HG02970 (cell line): ENCODE results near the gene PSRC1.

Experiments
- ATAC-seq: cut with Tn5 transposase; IDR thresholded peaks from one replicate; pipeline ENCODE4 v1.9.1; 2021; ENCODE audit warnings: mild to moderate bottlenecking, moderate library complexity, moderate number of reproducible peaks; ENCODE audit not compliant: unreplicated experiment, low FRiP score

The PSRC1 gene

DNA sequence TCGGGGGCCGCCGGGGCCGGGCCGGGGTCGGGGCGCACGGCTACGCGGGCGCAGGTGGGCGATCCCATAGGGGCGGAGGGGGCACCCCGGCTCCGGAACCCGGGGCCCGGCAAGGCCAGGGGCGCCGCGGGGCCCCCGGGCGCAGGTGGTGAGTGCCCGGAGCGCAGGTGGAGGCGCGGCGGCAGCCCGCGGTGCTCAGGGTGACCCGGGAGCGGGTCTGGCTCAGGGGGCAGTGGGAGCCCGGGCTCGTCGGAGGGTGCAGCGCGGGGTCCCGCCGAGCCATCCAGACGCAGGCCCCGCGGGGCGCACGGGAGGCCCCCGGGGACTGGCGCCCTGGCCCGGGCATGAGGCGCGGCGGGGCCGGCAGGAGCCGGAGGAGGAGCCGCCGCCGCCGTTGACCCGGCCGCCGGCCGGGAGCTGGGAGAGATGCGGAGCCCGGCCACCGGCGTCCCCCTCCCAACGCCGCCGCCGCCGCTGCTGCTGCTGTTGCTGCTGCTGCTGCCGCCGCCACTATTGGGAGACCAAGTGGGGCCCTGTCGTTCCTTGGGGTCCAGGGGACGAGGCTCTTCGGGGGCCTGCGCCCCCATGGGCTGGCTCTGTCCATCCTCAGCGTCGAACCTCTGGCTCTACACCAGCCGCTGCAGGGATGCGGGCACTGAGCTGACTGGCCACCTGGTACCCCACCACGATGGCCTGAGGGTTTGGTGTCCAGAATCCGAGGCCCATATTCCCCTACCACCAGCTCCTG is 33.1 kb downstream of the PSRC1 start:
- ATAC-seq: peak; percentile 12

DNA sequence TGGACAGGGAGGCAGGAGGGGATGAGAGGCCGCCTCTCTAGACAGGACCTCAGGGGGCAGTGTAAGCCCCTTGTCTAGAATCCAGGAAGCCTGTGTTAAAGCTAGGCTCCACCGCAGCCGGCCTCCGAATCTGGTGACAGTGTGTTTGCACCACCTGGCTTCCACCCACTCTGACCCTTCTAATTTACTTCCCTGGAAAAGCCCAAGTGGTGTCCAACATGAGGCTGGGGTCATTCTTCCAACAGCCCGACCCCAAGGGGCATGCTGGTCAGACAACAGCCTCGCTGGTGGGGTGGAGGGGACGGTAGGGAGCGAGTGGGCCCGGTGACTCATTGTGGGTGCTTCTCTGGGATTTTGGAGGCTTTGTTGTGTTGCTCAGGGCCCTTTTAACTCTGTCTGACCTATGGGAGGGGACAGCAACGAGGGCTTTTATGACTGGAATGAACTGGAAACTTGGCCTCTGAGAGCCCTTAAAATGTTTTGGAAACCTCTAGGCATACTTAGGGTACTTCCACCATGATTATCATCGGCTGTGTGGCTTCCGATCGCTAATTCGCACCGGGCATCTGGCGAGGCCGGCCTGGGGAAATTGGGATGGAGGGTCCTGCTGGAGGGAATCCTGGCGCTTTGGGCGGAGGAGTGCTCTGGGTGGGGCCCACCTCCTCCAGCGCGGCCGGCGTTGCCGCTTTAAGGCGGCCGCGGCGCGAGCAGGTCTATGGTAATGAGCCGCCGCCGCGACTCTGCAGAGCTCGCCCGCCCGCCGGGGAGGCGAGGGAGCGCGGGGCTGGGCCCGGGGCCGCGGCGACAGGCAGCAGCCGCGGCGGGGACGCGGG is 33.9 kb downstream of the PSRC1 start, which contains the start of gene CELSR2:
Gene CELSR2, plus strand, starts transcription at position 743 of the 833 bp plus-strand sequence. CDS start 541 bp downstream, outside the sequence.
- ATAC-seq: peak; percentile 62

GRCh38 chr1:109248444-109248796 is 34.5 kb downstream of the PSRC1 start:
- no peak for ATAC-seq

GRCh38 chr1:109247401-109248365 is 35.3 kb downstream of the PSRC1 start:
- ATAC-seq: no peak

- no peak for ATAC-seq
These were observed 36.8 kb downstream of the PSRC1 start for GRCh38 chr1:109246141-109246551.

- no peak for ATAC-seq
These were observed 38.9 kb downstream of the PSRC1 start for GRCh38 chr1:109243860-109244552.

DNA sequence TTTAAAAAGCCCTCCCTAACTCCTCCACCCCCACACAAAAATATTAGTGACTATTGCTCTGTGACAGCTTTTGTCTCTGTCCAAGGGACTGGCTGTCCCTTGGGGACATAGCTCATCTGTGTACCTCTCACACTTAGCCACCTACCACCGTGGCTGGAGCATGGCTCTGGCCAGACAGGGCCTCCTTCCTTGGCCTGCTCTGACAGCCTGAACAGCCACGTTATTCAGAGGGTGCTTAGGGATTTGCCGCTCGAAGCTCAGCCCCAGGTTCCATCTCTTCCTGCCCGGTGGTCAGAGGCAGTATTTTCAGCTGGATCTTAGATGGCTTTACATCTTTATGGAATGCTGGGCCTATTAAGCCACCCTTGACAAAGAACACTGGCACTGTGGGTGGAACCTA is 39.7 kb downstream of the PSRC1 start:
- no peak for ATAC-seq

GRCh38 chr1:109242387-109242786 is 40.6 kb downstream of the PSRC1 start:
- ATAC-seq: no peak

DNA sequence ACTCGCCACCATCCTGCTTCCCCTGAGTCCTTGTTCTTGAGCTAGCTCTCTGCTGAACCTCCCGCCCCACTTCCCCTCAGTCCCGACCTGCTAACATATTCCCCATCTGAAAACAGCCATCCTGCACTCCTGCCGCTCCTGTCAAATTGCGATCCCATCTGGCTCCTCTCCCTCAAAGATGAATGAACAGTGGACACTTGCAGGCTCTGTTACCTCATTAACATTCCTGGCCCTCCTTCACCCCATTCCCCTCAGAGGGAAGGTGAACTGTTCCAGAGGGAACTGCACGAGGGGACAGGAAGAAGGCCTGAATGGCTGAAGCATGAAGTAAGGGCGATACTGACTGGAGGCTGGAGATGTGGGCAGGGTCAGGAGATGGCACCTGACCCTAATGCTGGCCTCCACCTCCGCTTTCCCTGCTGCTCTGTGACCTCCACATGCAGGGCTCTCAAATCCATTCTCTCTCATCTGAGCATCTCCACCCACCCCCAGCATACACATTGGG is 41.1 kb downstream of the PSRC1 start:
- no peak for ATAC-seq

GRCh38 chr1:109241344-109241743 is 41.6 kb downstream of the PSRC1 start:
- no peak for ATAC-seq

DNA sequence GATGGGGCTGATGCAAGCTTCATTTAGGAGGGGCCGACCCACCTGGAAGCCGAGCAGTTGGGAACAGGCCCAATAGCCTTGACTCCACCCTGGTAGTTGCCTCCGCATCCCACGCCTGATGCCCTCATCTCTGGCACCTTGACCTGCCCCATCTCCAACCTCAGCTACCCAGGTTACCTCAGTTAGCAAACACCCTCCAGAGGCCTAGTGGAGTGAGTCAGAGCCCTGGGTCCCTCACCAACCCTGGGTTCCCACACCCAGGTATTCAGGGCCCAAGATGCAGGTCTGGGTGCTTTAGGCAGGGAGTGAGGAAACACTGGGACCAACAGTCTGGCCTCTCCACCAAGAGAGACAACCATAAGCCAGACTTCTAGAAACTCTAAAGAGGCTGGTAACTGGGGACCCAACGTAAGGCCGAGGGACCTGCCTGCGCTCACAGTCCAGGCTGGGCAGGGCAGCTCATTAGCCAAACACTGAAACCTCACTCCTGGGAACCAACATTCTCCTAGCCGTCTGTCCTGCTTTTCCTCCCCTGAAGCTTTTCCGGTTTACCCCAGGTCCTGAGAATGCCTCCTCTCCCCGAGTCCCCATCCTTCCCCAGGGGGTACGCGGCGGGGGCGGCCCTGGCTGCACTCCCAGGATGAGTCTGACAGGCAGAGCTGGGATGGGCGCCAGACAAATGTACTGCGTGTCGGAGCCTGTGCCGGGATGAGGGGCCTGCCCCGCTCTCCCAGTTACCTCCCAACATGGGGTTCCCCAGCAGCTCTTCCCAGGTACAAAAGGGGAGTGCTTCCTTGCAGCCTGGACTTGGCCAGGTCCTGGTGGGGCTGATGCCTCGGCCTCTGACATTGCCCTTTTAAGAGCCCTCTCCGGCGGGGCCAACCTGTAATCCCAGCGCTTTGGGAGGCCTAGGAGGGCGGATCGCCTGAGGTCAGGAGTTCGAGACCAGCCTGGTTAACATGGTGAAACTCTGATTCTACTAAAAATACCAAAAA is 42.5 kb downstream of the PSRC1 start:
- no peak for ATAC-seq

DNA sequence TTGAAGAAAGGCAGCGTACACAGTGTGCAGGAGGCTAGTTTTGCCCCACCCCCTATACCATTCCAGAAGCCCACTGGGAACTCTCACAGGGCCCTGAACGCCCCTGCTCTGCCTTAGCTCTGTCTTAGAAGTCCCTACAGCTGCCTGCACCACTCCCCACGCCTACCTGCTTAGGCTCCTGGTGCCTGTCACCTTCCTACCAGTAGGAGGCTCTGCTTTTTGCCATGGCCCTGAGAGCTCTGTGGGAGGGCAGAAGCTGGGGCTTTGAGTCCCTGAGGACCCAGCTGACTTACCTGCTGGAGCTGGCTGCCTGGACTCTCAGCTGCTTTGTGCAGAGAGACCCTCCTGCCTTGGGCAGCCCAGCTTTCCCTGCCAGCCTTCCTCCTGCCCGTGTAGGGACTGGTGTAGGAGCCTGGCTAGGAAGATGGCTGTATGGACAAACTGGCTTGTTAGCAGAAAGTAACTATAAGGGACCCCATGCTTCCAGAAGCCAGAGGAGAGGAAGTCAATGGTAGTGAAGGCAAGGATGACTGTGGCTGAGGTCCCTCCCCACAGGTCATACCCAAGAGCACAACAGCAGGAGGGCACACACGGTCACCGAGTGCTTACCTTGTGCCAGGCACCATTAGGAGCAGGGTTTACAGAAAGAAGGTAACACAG is 43.4 kb downstream of the PSRC1 start:
- no peak for ATAC-seq

DNA sequence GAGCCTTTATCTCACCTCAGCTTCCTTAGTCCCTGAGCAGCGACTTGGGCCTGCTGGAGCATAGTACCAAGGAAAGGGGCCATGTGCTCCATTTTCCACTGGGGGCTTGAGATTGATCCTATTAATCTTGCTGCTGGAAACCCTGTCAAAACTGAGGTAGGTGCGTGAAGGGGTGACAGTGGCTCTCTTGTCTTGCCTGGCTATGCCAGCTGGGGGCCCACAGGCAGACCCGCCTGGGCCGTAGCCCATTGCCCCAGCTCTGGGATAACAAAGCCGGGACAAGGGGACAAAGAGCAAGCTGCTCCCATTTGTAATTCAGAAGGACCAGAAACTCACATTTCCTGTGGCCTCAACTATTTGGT is 43.9 kb downstream of the PSRC1 start:
- no peak for ATAC-seq

DNA sequence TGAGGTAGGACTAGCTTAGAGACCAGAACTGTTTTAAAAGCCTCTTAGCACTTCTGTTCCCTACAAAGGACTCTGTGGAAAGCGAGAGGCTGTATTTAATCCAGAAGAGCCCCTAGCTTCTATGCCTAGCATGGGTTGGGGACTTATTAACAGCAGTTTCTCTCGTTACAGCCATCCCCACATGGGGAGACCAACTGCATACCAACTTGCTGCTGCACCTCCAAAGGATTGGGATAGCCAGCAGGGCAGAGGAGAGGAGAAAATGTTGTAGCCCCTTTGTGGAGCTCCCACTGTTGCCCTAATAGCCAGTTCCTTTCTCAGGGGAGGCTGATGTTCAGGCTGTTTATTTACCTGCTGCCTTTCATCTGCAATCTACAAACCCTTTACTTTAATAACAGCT is 44.6 kb downstream of the PSRC1 start:
- no peak for ATAC-seq

- ATAC-seq: no peak
These were observed 45.4 kb downstream of the PSRC1 start for GRCh38 chr1:109237512-109237911.

DNA sequence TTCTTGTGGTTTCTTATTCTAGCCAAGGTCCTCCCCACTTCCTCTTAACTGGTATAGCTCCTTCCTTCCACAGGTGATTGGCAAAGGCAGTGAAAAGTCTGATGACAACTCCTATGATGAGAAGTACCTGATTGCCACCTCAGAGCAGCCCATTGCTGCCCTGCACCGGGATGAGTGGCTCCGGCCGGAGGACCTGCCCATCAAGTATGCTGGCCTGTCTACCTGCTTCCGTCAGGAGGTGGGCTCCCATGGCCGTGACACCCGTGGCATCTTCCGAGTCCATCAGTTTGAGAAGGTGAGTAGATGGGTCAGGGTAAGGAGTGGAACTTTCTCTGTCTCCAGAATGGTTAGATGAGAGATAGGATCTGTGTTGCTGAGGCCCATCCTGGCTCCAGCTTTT is 47.8 kb downstream of the PSRC1 start:
- ATAC-seq: no peak

GRCh38 chr1:109231066-109231465 is 51.9 kb downstream of the PSRC1 start:
- ATAC-seq: no peak
